Omental fat pad (tissue), 4 donors: ENCODE measurements around the gene NTN3. TPM values are rescaled to one million over a fixed set of nuclear protein-coding genes. Genes with fewer than 3 reads are reported as not detected.
A peak's percentile ranks its signal among the peaks of the same experiment; 100 is the strongest.

Experiments used
- ATAC-seq: fragments of 150-250 bp; one replicate; pipeline ENCODE4 v1.9.1; 2016; ENCODE audit warnings: mild to moderate bottlenecking, moderate library complexity; ENCODE audit not compliant: low FRiP score
- DNase-seq: peaks from one replicate; pipeline ENCODE4 v3.0.0-alpha.2; 2019; ENCODE audit warnings: low spot score
- CTCF ChIP-seq, 3 donors: fragments of 450-650 bp; IDR thresholded peaks; one replicate each; pipeline ENCODE4 v1.5.1; 2016 to 2017; ENCODE audit warnings: antibody characterized with exemption in 3 of 3, mild to moderate bottlenecking in 3 of 3, moderate library complexity in 2 of 3
- total RNA-seq, 4 donors: library from RNA; depleted of rRNA; stranded (reverse); fragments of >200 nt; gene quantifications; one replicate each; pipeline ENCODE4 v1.1.0, GENCODE V29; 2016

NTN3 gene
- total RNA-seq, 4 donors from 2014 or later = 0.28 to 0.44 TPM; not detected in 2

DNA sequence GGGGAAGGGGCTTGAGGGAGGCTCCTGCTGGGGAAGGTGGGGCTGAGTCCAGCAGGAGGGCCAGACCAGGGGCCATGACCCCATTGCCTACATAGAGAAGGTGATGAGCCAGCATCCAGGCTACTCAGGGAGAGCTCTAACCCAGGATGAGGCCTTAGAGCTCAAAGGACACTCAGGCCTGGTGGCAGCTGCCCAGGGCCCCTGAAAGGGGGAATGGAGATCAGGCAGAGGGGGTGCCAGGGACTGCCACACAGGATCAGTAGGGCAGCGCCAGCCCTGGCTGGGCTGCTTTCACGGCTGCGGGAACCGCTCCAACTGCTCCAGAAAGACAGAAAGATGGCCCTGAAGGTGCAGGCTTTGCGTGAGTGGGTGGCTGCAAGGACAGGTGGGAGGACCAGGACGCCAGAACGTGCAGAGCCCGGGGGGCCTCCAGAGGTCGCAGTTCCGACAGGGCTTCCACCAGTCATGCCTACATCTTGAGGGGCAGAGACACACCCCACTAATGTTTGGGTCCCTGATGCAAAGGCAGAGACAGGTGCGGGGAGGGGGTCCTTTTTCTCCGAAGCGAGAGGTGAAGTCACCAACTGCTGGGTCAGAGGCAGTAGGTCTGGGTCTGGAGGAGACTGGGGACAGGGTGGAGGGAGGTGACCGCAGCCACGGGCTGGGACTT is 41.8 kb downstream of the NTN3 start:
- ATAC-seq = no peak
- TF ChIP-seq CTCF (IDR thresholded peaks at IDR 0.05) = no peak

DNA sequence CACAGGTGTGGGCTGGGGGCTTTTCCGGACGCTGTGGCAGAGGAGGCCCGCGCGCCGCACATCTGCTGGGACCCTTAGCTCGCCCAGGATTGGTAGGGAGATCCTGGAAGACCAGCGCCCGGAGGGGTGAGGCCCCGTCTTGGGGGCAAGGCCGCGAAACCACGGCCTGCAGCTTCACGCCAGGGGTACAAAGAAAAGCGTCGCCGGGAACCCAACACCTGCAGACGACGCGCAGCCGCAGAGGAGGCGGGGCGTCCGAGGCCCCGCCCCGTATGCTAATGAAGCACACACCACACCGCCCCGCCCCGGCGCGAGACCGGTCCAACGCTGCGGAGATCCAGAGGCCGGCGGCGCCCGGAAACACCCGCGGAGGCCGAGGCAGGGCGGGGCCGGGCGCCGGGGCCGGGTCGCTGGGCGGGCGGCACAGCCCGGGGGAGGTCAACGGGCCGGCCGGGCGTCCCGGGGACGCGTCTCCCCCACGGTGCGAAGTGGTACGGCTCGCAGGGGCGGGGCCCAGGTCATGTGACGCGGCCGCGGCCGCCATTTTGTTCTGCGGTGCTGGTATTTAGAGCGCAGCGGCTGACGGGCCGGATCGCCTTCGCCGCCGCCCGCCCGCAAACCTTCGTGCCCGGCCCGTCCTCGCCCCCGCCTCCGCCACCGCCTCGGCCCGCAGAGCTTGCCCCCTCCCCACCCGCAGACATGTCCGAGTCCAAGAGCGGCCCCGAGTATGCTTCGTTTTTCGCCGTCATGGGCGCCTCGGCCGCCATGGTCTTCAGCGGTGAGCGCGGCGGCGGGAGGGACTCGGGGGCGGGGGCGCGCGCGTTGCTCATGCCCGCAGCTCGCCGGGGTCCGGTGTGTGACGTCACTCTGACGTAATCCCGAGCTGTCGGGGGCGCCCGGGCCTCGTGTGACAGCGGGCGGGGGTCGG is 42.6 kb downstream of the NTN3 start, which contains the start of gene ATP6V0C:
ATP6V0C (plus strand) TSS at position 548 of the 928 bp plus-strand sequence; CDS start at position 700, 152 bp downstream.
- peak; percentile 82 for ATAC-seq
- TF ChIP-seq CTCF (IDR thresholded peaks at IDR 0.05) = no peak

More for the DNA sequence above, 41.8 kb downstream of the NTN3 start:
- DNase-seq = no peak

DNA sequence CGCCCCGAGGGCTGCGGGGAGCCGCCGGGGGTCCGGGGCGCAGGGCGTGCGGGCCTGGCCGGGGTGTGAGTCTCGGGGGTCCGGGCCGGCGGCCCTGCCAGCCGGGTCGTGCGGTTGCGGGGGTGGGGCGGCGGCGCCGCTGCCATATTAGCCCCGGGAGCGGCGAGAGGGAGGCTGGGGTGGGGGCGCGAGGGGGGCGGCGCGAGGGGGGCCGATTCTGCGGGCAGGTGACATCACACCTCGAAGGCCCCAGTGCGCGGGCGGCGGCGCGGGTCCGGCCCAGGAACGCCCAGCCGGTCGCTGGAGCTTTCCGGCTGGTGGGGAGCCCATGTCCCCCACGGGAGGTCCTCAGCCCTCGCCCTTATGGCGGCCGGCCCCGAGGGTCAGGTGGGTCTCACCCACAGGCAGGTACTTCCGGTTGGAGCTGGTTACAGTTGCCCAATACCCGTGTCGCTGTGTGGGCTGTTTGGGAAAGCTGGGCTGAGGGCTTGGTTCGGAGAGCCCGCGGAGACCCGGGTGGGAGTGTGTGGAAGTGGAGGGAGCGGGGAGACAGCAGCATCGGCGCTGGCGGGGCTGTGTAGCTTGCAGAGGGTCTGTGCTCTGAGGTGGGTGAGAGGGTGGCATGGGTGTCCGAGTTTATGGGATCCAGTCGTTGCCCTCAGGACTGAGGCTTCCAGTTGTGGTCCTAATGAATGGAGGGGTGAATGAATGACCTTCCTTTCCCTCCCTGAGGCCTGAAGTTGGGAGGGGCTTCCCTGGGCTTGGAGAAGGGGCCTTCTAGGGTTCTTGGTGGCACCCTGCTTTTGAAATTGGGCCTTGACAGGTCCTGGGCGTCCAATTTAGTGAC is 43.5 kb downstream of the NTN3 start:
- no peak for ATAC-seq

More for the DNA sequence above, 42.6 kb downstream of the NTN3 start, which contains the start of gene ATP6V0C:
- peak; percentile 81 for DNase-seq

DNA sequence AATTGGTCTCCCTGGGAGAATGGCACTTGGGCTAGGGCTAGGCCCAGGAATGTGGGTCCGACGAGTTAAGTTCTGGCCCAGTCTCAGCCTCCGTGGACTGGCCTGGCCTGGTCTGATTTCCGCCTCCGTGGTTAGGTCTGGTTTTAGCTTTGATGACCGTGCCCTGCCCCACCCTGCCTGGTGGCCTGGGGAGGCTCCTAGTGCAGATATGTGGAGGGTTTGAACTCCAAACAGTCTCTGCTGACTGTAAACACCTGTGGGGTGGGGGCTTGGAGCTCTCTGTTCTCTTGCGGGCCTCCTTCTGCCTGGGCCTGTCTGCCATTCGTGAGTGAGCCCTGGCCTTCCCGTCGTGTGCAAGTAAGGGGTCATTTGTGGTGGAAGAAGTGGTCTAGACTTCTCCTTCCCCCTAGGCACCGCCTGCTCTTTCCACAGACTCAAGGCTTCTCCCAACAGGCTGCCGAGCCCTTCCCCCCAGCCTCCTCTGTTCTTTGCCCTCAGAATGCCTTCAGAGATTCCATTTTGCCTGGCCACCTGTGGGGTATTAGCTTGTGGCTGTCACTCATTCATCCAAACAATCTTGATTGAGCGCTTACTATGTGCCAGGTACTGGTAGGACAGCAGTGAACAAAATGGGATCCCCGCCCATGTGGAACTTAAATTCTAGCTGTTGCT is 44.2 kb downstream of the NTN3 start:
- ATAC-seq = no peak
- TF ChIP-seq CTCF (IDR thresholded peaks at IDR 0.05) = no peak
- DNase-seq = no peak

More for the DNA sequence above, 43.5 kb downstream of the NTN3 start:
- no peak for DNase-seq
- TF ChIP-seq CTCF (IDR thresholded peaks at IDR 0.05) = no peak

- DNase-seq (no peak), ATAC-seq (no peak)
- TF ChIP-seq CTCF (IDR thresholded peaks at IDR 0.05) = no peak
Measured at GRCh38 chr16:2516391-2517240, 45.5 kb downstream of the NTN3 start.
